CD4-positive, alpha-beta T cell treated with Interleukin-17A for 1 hour (primary cell): ENCODE data around the gene URAD.
"Not testable (repeated sequence)": the region's sequence is repeated elsewhere in the genome, so short reads cannot be mapped to it uniquely, and the experiment has no call there.

Source experiments
- DNase-seq: peaks from one replicate; pipeline ENCODE4 v3.0.0-alpha.2; 2020

Gene URAD

DNA sequence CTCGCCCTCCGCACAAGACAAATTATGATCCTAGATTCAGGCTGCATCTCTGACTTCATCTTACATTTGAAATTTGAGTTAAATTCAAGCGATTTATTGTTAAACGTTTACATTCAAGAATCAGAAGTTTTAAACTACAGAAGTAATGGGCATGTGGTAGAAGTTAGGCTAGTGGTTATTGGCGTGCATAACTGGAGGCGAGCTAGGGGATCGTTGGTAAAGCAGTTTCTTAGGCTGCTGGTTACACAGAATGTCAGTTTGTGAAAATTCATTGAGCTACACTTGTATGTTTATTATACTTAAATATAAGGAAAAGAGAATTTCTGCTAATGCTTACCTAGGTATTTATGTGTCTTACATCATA is 18.6 kb downstream of the URAD start:
- no peak for DNase-seq

DNA sequence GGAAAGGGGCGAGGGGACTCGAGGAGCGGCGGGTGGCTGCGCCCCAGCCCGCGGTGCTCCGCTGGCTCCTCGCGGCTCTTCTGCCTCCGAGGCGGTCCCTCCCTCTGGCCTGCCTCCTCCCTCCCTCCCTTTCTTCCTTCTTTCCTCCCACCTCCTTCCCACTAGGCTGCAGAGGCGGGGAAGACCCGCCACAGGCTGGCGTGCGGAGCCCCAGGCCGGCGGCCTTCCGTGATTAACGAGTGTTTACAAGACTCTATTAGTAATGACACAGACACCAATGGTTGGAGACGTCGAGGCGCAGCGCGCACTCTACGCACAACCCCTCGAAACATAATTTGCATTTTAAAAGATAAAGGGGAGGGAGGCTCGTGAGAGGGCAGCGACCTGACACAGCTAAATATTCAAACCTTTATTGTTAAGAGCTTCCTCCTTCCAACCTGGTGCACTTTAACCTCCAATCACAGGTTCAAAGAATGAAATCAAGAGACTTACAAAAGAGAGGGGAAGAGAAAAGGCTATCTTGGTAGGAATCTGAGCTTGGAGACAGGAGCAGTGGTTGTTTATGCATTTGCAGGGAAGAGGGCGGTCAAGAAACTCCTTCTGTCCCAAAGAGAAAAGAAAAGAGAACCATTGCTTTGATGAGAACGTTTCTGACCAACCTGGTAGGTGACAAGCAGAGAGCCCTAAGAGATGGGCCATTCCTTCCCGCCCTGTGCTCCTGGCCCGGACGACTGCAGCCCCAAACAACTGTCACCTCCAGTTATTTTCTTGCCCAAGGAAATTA is 19.2 kb downstream of the URAD start, which contains the start of gene CDX2:
TSS of gene CDX2 (minus strand) at position 234 of the 784 bp plus-strand sequence. CDS start 309 bp downstream, outside the sequence.
- no peak for DNase-seq

DNA sequence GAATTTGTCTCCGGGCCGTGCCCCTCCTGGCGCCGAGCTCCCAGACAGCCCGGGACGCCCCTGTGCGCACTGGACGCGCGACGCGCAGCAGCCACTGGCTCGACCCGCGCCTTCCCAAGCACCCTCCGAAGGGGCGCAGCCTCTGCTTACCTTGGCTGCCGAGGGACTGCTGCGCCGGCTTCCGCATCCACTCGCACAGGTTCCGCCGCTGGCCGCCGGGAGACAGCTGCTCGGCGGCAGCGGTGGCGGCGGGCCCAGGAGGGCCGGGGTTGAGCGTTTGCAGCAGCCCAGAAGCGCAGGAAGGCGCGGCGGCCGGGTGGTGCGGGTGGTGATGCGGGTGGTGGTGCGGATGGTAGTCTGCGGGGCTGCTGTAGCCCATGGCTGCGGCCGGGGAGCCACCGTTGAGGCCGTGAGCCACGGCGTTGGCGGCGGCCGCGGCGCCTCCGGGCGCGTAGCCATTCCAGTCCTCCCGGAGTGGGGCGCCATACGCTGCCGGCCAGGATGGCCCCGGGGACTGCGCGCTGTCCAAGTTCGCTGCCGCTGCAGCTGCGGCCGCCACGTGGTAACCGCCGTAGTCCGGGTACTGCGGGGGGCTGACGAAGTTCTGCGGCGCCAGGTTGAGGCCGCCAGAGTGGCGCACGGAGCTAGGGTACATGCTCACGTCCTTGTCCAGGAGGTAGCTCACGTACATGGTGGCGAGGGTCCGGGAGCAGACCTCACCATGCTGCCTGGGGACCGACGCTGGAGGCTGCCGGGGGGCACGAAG is 20.0 kb downstream of the URAD start:
- DNase-seq = no peak

DNA sequence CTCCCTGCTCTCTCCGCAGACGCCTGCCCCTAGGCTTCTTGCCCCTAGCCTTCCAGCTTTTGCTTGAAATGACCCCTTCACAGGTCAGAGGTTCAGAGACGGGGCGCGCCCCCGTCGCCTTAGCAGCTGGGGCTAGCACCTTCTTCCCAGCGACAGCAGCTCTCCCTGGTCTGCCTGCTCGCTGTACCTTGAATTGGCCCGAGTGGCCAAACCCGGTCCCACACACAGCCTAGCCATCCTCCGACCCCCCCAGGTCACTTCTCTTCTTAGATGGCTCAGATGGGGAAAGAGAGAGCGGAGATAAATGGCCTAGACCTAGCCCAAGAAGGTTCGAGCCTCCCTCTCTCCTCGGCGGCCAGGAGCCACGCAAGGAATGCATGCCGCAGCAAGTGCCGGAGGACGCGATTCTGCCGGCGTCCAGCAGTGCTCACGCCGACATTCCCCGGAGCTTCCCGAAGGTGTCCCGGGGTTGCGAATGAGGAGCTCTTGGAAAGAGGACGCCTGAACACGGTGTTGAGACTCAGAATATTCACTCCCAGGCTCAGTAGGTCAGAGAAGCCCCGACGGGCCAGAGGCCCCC is 20.7 kb downstream of the URAD start:
- no peak for DNase-seq

DNA sequence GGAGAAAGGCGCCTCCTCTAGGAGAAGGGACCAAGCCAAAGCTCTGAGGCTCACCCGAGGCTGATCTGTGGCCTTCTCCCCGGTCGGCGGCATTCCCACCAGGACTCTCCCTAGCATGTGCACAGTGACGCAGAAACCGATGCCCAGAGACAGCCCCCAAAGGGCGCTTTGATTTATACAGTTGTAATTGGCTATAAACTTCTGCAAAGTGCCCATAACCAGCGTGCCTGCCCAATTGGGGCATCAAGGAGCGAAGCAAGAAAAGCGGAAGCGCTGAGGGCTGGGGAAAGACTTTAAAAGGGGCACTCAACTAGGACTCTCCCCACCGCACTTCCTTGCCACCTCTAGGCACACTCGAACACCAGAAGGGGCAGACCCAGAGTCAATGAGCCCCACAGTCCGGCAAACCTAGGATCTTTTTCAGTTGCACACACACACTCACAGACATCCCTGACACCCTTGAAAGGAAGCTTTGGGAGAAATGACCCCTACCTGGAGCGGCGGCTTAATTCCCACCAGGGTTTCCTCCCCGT is 21.2 kb downstream of the URAD start:
- no peak for DNase-seq

DNA sequence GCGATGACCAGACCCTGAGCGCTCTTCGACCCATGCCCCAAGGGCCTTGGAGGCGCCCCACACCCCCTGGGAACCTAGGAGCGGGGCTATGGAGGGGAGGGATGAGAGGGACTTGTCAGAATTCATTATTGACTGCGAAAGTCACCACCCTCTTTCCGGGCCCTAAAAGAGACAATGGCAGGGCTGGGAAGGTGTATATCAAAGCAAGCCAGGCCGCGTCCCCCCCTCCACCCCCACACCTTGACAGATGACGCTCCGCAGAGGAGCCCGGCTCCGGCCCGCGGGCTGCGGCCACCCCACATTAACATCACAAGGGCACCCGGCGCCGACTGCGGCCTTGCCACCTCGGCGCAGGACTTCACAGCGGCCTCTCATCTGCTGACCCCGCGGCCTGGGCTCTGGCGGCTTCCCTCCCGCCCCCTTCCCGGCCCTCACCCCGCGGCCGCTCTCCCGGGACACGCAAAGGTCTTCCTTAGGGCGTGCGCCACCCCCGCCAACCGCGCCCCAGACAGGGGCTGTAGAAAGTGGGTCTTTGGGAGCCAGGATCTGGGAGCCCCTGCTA is 21.8 kb downstream of the URAD start:
- no peak for DNase-seq

DNA sequence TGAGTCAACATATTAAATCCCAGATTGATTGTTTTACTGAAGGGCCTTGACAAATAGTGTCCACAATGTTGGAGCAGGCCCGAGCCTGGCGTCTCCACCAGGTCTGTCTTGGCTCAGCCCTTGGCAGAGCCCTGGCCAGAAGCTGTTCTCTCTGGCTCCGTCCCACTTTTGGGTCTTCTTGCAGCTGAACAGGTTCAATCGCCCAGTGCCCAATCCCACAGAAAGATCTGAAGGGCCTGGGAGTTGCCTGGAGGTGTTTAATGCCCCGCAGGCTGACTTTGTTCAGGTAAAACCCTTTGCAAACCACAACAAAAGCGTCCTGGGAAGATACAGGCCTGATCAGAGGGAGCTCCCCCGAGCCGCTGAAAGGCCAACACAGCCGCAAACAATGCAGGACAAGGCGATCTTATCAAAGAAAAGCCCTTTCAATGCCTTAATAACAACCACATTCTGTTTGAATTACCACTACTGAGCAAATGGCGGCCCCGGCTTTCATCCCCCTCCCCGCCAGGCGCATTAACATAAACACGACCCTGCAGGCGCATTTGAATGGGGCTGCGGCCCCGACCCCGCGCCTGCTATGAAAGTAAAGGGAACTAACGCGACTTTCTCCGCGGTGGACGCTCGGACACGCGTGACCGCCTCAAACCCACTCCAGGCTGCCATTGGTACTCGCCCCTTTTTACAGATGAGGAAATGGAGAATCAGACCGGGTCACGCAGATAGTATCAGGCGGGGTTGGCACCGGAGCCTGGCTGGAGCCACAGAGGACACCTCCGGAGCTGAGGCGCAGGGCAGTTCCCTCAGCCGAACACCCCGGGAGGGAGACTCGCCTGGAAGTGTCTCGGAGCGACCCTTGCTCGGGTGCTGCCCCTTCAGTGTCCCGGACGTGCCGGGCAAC is 22.5 kb downstream of the URAD start:
- no peak for DNase-seq

DNA sequence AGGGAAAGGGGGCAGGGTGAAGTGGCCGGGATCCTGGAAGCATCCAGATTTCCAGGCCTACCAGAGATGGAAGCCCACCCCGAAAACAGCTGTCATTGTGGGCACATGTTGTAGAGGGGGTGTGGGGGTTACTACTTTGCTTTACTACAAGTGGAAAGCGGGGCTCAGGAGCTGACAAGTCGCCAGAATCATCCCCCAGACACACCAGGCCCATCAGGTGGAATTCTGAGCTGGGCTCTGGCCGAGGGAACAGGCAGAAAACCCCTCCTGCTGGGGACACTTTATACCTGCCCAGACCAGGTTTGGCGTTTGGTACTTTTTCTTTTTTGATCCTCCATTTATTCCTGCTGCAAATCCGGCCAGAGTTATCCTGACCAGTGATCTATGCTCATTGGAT is 23.2 kb downstream of the URAD start:
- no peak for DNase-seq

DNA sequence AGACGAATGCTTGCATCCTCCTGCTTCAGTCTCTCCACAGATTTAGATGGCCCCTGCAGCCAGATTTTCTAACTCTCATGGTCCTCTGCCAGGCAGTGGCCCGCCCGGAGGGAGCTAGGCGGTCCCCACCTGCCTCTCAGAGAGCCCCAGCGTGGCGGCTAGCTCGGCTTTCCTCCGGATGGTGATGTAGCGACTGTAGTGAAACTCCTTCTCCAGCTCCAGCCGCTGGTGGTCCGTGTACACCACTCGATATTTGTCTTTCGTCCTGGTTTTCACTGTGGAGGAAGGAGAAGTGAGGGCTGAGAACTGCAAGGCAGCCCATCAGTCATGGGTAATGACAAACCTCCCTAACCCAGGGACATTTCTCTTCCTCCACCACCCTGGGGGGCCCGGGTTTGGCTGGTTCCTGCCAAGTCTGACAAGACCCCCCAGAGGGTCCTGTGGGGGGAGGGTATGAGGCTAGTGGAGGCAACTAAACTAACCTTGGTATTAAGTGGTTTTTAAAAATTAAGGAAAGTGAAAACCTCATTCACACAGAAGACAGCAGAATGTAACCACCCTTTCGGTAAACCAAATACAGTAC is 23.7 kb downstream of the URAD start:
- DNase-seq = no peak

DNA sequence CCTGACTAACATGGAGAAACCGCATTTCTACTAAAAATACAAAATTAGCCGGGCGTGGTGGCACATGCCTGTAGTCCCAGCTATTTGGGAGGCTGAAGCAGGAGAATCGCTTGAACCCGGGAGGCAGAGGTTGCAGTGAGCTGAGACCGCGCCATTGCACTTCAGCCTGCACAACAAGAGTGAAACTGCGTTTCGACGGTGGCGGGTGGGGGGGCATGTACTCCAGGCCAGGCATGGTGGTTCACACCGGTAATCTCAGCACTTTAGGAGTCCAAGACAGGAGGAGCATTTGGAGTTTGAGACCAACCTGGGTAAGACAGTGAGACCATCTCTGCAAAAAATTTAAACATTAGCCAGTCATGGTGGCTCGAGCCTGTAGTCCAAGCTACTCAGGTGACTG is 24.3 kb downstream of the URAD start:
- DNase-seq = not testable (repeated sequence)

DNA sequence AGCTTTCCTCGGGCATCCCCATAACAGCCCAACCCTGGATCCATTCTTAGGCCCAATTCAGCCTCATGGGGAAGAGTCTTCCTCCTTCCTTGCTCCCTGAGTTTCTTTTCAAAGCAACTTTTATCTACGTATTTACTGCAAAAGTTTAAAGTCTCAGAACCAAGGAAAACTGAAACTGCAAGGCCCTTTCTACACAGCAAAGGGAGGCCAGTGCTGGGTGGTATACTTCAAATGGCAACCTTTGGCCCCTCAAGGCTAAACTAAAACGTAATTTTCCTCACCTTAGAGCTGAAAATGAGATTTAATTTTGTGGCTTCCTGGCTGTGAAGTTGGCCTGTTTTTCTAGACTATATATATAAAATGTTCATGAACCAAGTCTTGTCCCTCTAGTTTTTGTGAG is 25.0 kb downstream of the URAD start:
- no peak for DNase-seq

DNA sequence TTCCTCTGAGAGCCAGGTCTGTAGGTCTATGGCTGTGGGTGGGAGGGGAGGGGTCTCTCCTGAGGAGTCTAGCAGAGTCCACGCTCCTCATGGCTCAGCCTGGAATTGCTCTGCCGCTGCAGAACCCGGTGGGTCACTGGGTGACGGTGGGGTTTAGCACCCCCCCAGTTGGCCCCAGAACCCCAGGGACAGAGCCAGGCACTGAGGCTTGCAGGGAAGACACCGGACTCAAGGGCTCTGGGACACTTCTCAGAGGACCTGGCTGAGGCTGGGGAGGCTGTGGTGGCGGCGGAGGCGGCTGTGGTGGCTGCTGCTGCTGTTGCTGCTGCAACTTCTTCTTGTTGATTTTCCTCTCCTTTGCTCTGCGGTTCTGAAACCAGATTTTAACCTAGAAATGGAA is 25.5 kb downstream of the URAD start:
- no peak for DNase-seq

DNA sequence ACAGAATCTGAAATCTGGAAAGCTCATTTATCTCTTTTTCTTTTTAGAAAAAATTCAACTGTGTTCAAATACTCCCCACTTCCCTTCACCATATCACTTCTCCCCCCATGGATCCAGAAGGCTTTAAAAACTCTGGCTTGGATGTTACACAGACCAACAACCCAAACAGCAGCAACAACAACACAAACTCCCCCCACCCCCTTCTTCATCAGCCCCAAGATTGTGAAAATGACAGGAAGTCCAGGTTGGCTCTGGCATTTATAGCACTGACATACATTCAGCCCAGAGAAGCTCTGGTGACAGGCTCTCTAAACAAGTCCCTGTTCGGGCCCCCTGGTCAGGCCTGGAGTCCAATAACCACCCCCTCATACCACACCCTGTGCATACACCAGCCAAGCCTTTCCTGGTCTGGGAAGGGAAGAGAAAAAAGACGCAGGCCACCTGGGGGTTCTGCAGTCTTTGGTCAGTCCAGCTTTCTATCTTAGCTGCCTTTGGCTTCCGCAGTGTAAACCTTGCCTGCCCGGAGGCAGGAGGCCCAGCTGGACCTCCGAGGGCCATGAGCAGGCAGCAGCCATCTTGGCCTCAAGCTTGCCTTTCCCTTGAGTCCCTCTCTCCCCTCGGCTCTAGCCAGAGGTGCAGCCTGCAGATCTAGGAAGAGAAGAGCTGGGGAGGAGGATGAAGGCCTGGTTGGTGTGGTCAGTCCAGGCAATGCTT is 26.2 kb downstream of the URAD start:
- DNase-seq = no peak

DNA sequence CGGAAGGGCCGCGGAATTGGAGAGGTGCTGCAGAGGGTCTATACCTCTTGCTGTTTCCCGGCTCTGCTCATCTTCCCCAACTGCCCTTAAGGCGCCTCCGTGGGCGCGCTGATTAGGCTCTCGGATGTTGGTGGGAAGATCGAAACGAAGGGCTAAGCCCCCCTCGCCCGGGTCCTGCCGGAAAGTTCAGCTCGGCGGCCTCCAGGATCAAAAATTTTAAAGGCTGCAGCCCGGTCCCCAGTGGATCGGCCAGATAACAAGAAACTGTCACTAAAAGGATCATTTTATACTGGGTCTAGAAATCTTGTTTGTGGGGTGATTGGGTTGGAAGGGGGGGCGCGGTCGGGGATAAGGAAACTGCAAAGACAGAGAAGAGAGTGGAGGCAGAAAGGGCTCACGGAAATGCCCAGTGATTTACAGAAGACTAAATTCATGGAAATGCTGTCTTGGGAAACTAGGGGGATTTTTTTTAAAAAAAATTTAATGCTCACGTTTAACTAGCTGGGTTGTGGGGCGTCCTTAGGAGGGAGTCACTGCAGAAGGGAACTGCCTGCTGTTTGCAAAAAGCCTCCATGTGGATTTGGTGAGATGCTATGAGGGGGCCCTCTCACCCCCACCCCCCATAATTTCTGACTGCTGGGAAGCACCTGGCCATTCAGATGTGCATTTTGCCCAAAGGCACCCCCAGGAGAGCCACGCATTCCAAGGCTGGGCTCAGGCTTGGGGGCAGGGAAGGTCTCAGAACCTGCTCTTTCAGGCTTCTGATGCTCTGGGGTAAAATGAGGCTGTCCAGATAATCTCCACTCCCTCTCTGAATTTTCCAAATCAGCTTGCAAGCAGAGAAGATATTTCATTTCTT is 27.0 kb downstream of the URAD start:
- no peak for DNase-seq

DNA sequence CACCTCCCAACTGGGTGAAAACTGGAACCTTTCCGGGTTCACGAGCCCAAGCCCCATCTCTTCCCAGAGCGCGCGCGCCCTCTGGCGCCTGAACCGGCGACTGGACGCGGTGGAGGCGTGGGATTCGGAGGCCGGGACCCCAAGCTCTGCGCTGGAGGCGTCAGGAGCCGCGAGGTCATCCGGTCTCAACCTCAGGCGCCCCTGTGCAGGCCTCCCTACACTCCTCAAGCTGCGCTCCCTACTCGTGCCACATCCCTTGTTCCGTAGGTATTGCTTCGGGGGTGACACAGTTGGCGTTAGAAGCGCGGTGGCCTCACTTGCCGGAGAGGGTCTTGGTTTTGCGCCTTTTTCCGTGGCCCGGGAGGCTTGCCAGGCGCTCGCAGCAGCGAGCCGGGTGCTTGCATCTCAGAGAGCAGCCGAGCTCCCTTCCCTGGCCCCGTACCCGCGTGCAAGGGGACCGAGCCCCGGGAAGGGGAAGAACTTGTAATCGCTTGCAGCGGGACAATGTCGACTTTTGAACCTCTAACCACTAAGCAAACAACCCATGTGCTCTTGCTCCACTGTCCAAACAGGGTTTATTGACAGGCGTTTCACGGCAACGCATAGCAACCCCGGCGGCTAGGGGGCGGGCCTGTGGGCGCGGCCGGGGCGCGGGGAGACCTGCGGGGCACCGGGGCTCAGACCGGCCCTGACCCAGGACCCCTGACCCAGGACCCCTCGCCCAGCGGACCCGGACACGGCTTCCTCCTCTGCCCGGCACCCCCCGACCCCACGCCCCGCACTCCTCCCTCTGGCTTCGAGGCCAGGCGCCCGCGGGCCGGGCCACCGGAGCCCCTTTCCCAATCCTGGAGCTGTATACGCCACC is 27.9 kb downstream of the URAD start:
- DNase-seq = peak; percentile 2

DNA sequence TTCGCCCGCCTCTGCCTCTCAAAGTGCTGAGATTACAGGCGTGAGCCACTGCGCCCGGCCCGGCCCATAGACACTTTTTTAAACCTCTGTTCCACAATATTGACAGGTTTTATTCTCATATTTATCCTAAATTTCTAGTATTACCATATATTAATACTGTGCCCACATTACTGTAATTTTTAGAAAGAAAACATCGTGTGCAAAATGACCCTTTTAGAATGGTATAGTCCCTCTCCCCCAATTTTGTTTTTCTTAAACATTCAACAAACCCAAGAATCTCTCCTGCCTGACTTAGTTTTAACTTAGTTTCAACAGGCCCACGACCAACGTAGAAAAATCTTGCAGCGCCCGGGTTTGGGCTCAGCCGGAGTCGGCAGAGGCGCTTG is 28.5 kb downstream of the URAD start:
- no peak for DNase-seq

DNA sequence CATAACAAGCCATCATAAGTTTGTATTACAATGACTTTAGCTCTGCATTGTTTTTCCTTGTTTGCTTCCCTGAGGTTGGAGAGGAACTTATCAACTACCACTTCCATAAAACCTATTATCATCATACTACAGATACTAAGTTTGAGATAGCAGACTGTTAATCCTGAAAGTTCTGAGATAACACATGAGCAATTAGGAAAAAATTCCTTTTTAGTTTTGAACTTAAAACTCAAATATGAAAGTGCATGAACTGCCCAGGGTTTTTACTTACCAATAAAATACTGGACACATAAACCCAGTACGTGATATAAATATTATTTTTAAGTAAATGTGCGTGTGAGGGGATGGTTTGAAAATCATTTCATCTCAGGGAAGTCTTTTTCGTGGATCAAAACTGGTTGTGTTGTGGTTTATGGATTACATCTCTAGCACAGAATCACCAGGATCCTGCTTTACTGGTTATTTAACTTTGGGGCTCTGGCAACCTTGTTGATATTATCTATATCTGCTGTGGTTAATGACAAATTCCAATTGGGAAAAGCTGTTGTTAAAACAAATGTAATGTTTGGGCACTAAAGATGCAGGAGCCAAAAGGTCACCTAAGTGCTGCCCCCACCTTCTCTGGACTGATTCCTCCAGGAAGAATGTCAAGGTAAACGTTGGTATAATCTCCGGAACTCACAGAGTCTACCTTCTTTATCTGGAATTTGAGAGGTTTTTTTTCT is 31.8 kb downstream of the URAD start:
- DNase-seq = no peak

DNA sequence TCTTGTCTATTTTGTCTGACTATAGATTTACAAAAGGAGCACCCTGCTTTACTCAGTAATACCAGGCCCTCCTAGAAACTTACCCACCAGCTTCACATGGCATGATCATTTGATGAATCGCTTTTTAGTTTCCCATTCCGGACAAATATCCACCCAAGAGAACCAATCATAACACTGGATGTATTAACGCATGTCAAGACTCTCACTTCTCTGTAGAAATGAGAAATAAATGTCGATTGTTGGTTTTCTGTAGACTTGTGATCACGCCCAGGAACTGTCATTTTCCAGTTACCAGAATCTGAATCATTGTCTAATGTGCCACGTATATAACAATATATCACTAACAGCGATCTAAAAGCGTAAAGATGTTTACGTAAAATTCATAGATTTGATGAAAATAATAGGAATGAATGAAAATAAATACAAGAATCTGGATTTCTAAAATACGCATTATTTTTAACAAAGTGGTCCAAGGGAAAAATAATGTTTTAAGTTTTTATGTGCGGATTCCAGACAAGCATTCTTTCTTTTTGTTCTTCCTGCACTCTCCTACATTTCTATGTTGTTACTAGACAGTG is 33.4 kb downstream of the URAD start:
- DNase-seq = no peak
